Measurements from ENCODE around the gene C16orf90. TPM values are rescaled to one million over a fixed set of nuclear protein-coding genes. Genes with fewer than 3 reads are reported as not detected.
A peak's percentile ranks its signal among the peaks of the same experiment; 100 is the strongest.
"Not testable (repeated sequence)": the region's sequence is repeated elsewhere in the genome, so short reads cannot be mapped to it uniquely, and the experiment has no call there.

Gene C16orf90
- total RNA-seq, 1 donor from 2014 or later = not detected

DNA sequence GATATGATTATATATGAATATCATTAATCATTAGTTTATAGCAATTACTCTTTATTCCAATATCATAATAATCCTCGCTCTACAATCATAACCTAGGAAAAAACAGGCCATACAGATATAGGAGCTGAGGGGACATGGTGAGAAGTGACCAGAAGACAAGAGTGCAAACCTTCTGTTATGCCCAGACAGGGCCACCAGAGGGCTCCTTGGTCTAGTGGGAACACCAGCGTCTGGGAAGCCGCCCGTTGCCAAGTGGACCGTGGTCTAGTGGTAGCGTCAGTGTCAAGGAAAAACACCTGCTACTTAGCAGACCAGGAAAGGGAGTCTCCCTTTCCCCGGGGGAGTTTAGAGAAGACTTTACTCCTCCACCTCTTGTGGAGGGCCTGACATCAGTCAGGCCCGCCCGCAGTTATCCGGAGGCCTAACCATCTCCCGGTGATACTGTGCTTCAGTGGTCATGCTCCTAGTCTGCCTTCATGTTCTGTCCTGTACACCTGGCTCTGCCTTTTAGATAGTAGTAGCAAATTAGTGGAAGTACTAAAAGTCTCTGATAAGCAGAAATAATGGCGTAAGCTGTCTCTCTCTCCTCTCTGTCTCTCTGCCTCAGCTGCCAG, 32.0 kb upstream of the C16orf90 start:
- H3K4me3 Mint-ChIP-seq (ENCODE audit: unreplicated experiment); H3K27ac ChIP-seq (ENCODE audit: low read depth, low read length): not testable (repeated sequence)

GRCh38 chr16:3525951-3526350, 30.7 kb upstream of the C16orf90 start:
- H3K36me3 Mint-ChIP-seq (ENCODE audit: low read depth, unreplicated experiment) = peaks cover 28% of the 10 kb centered on the region
- H3K4me3 ChIP-seq (ENCODE audit: insufficient read depth, low read depth, low read length) = no peak overlapping the region
- no peak overlapping the region for H3K27ac ChIP-seq (ENCODE audit: low read depth, low read length)
- FAIRE-seq (no peak), DNase-seq (ENCODE audit: low read depth) (no peak)
- H3K9me3 ChIP-seq (ENCODE audit: insufficient read depth, low read depth, low read length) = no peaks in the 10 kb centered on the region
- H3K79me2 ChIP-seq (ENCODE audit: insufficient read depth, low read length) = no peaks in the 10 kb centered on the region
- no peak overlapping the region for H3K9ac ChIP-seq (ENCODE audit: low read length)
- no peak overlapping the region for H2AFZ ChIP-seq (ENCODE audit: low read depth, low read length)
- no peaks in the 10 kb centered on the region for H3K4me1 ChIP-seq (ENCODE audit: insufficient read depth, low read length)
- no peaks in the 10 kb centered on the region for H3K4me1 Mint-ChIP-seq (ENCODE audit: low read depth, unreplicated experiment)
- H3K27me3 Mint-ChIP-seq (ENCODE audit: low read depth, unreplicated experiment) = no peaks in the 10 kb centered on the region
- H3K36me3 ChIP-seq (ENCODE audit: insufficient read depth, low read length) = peaks cover 11% of the 10 kb centered on the region
- TF ChIP-seq EZH2 (IDR thresholded peaks at IDR 0.05; ENCODE audit: insufficient read depth, low read length) = no peak
- no peak for TF ChIP-seq CTCF (IDR thresholded peaks at IDR 0.05; ENCODE audit: insufficient read depth, low read depth, low read length)
- H3K9me3 Mint-ChIP-seq (ENCODE audit: unreplicated experiment) = peaks cover 4% of the 10 kb centered on the region
- H4K20me1 ChIP-seq (ENCODE audit: insufficient read depth, low read length) = no peaks in the 10 kb centered on the region
- H3K27me3 ChIP-seq (ENCODE audit: insufficient read depth, low read length) = no peaks in the 10 kb centered on the region
- no peak overlapping the region for H3K27ac Mint-ChIP-seq (ENCODE audit: unreplicated experiment)
- no peak overlapping the region for H3K4me3 Mint-ChIP-seq (ENCODE audit: unreplicated experiment)
- no peak overlapping the region for H3K4me2 ChIP-seq (ENCODE audit: low read length)

More for the DNA sequence above, 32.0 kb upstream of the C16orf90 start:
- not testable (repeated sequence) for H2AFZ ChIP-seq (ENCODE audit: low read depth, low read length); H3K27me3 Mint-ChIP-seq (ENCODE audit: low read depth, unreplicated experiment); H3K9me3 Mint-ChIP-seq (ENCODE audit: unreplicated experiment); H3K9me3 ChIP-seq (ENCODE audit: insufficient read depth, low read depth, low read length); H3K79me2 ChIP-seq (ENCODE audit: insufficient read depth, low read length); H3K4me1 Mint-ChIP-seq (ENCODE audit: low read depth, unreplicated experiment); H4K20me1 ChIP-seq (ENCODE audit: insufficient read depth, low read length); H3K4me1 ChIP-seq (ENCODE audit: insufficient read depth, low read length); H3K27me3 ChIP-seq (ENCODE audit: insufficient read depth, low read length); H3K9ac ChIP-seq (ENCODE audit: low read length); H3K4me3 ChIP-seq (ENCODE audit: insufficient read depth, low read depth, low read length); H3K27ac Mint-ChIP-seq (ENCODE audit: unreplicated experiment); H3K4me2 ChIP-seq (ENCODE audit: low read length); FAIRE-seq
- TF ChIP-seq CTCF (IDR thresholded peaks at IDR 0.05; ENCODE audit: insufficient read depth, low read depth, low read length) = peak; percentile 51
- peaks cover 14% of the 10 kb centered on the region for H3K36me3 ChIP-seq (ENCODE audit: insufficient read depth, low read length)
- H3K36me3 Mint-ChIP-seq (ENCODE audit: low read depth, unreplicated experiment) = peaks cover 30% of the 10 kb centered on the region
- peak; percentile 47 for DNase-seq (ENCODE audit: low read depth)

DNA sequence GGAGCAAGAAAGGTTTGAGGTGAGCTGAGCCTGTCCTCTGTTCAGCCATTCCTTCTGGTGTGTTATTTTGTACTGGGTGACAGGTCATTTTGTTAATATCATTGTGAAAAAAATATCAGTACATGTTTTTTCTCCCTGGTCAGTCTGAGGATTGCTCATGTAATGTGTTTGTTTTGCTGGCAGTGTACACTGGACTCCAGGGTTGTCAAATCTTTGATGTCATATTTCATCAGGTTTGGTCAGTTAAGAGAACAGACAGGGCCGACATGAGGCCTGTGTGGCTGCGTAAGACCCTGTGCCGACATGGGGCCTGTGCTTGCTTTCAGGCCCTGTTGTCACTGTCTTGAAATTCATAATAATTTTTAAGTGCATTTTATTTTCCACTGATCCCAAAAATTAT, 28.0 kb upstream of the C16orf90 start:
- no peak overlapping the region for H3K27ac ChIP-seq (ENCODE audit: low read depth, low read length)
- peaks cover 11% of the 10 kb centered on the region for H3K36me3 ChIP-seq (ENCODE audit: insufficient read depth, low read length)
- no peaks in the 10 kb centered on the region for H3K4me1 ChIP-seq (ENCODE audit: insufficient read depth, low read length)
- TF ChIP-seq CTCF (IDR thresholded peaks at IDR 0.05; ENCODE audit: insufficient read depth, low read depth, low read length) (no peak), EZH2 (IDR thresholded peaks at IDR 0.05; ENCODE audit: insufficient read depth, low read length) (no peak)
- FAIRE-seq (no peak), DNase-seq (ENCODE audit: low read depth) (no peak)
- Mint-ChIP-seq H3K36me3 (ENCODE audit: low read depth, unreplicated experiment) (peaks cover 28% of the 10 kb centered on the region), H3K4me1 (ENCODE audit: low read depth, unreplicated experiment) (peaks cover 5% of the 10 kb centered on the region), H3K4me3 (ENCODE audit: unreplicated experiment) (no peak overlapping the region), H3K27me3 (ENCODE audit: low read depth, unreplicated experiment) (no peaks in the 10 kb centered on the region), H3K27ac (ENCODE audit: unreplicated experiment) (no peak overlapping the region), H3K9me3 (ENCODE audit: unreplicated experiment) (peaks cover 2% of the 10 kb centered on the region)
- no peak overlapping the region for H3K9ac ChIP-seq (ENCODE audit: low read length)
- no peak overlapping the region for H3K4me3 ChIP-seq (ENCODE audit: insufficient read depth, low read depth, low read length)
- no peaks in the 10 kb centered on the region for H4K20me1 ChIP-seq (ENCODE audit: insufficient read depth, low read length)
- no peaks in the 10 kb centered on the region for H3K79me2 ChIP-seq (ENCODE audit: insufficient read depth, low read length)
- no peak overlapping the region for H2AFZ ChIP-seq (ENCODE audit: low read depth, low read length)
- no peaks in the 10 kb centered on the region for H3K9me3 ChIP-seq (ENCODE audit: insufficient read depth, low read depth, low read length)
- no peak overlapping the region for H3K4me2 ChIP-seq (ENCODE audit: low read length)
- H3K27me3 ChIP-seq (ENCODE audit: insufficient read depth, low read length) = no peaks in the 10 kb centered on the region

All from astrocyte (in vitro differentiated cells and primary cell).